ENCODE results near the gene SPATA21.
A peak's percentile ranks its signal among the peaks of the same experiment; 100 is the strongest.
"Not testable (repeated sequence)": the region's sequence is repeated elsewhere in the genome, so short reads cannot be mapped to it uniquely, and the experiment has no call there.

The SPATA21 gene

DNA sequence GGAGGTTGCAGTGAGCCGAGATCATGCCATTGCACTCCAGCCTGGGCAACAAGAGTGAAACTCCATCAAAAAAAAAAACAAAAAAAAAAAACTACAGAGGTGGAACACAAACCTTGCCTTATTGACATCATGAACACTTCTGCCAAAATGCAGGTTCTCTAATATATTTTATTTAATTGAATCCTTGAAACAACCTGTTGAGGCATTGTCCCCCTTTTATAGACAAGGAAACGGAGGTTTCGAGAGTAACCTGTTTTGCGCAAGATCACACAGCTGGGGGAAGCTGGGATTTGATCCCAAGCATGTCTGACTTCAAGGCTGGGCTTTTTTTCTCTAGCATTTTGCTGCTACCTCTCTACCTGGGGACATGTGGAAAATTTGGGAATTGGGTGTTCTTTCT lies 67.4 kb downstream of the SPATA21 start:
- TF ChIP-seq GATA1 (IDR thresholded peaks at IDR 0.05; ENCODE audit: low read depth, low read length) (no peak), POLR2A (IDR thresholded peaks at IDR 0.05; ENCODE audit: low read length) (no peak)
- no peak for DNase-seq

DNA sequence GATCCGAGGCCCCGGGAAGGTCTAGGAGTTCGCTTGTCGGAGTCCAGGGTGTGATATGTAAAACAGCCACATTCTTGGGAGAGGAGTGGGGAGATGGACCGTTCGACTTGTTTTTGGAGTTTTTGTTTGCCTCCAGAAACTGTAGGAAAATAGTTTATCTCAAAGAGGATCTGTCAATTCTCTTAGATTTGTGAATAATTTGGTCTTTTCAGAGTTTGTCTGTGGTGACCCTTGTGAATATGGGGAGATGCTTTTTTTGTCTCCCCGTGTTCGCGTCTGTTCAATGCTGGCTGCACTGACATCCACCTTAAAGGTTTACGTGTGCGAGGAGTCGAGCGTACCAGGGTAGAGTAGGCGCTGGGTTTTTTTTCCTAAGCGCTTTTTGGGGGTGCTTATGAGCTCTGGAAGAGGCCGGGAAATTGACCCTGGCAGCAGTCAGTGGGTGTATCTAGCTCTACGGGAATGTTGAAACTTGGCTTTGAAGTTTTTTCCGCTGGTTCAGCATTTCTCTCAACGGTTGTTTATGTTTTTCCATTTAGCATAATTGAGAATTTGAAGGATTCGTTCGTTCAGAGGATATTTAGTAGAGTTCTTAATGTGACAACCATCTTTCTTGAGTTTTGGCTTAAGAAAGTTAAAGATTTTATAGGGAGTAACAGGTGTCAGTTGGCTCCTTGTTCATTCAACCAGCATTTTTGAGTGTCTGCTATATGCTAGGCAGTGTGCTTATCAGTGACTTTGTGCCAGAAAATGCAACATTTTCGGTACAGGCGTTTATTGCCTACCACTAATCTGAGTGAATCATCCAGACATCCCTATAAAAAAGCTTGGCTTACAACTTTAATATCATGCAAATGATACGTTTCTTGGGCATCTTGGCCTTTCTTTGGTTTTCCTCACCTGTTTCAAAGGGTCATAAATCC lies 69.0 kb downstream of the SPATA21 start:
- no peak for TF ChIP-seq GATA1 (IDR thresholded peaks at IDR 0.05; ENCODE audit: low read depth, low read length)
- no peak for TF ChIP-seq POLR2A (IDR thresholded peaks at IDR 0.05; ENCODE audit: low read length)
- peak; percentile 50 to 66 for DNase-seq

DNA sequence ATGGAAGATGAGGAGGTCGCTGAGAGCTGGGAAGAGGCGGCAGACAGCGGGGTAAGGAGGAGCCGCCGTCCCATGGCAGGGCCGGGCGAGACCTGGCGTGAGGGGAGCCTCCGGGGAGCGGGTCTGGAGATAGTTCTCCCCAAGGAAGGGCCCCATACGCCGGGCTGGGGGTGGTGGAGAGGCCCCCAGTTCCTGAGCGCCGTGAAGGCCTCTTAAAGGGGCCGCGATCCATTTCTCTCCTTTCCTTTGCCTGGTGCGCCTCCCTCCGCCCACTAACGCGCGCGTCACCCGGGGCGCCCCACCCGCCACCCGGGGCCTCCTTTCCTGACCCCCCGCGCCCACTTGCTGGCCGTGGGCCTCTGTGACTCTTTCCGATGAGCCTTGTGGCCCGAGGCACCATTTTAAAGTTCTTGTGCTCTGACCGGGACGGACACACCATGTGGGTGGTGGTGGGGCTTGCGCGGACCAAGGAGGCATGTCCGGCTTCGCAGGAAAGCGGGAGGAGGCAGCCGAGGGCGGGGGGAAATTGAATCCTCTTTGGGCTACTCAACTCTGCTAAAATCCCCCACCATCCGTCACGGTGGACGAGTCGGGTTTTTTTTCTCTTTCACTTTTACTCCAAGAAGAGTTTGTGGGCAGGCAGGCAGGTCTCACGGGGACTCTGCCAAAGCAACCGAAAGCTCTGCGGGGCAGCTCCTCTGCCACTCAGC lies 69.8 kb downstream of the SPATA21 start:
- peak; percentile 91 to 94 for DNase-seq
- TF ChIP-seq POLR2A (IDR thresholded peaks at IDR 0.05; ENCODE audit: low read length) (peak; percentile 80), GATA1 (IDR thresholded peaks at IDR 0.05; ENCODE audit: low read depth, low read length) (no peak)

DNA sequence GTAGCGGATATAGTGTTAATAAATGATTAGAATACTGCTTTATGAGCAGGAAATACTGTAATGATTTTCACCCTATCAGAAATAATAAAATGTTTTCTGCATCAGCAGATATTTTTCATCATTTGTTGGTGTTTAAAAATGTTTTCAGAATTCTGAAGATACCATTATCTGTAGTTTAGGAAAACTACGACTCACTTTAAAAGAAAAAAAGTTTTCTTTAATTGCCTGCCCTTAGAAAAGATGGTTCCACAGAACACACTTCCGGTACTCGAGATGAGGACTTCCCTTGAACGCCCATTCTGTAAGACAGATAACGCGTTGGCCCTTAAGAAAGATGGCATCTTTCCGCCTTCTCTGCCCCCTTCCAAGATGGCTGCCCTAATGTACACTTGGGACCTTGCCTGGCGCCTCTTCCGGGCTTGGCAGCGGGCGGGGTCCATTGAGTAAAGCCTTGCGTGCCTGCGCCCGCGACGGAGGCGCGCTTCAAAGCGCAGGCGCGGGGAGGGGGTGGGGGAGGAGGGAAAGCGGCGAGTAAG lies 70.4 kb downstream of the SPATA21 start, which contains the start of gene SZRD1:
TSS of gene SZRD1 (plus strand) at position 521 of the 536 bp plus-strand sequence. CDS start 16 bp downstream, outside the sequence.
- DNase-seq: peak; percentile 99 to 100
- no peak for TF ChIP-seq GATA1 (IDR thresholded peaks at IDR 0.05; ENCODE audit: low read depth, low read length)
- TF ChIP-seq POLR2A (IDR thresholded peaks at IDR 0.05; ENCODE audit: low read length): no peak

DNA sequence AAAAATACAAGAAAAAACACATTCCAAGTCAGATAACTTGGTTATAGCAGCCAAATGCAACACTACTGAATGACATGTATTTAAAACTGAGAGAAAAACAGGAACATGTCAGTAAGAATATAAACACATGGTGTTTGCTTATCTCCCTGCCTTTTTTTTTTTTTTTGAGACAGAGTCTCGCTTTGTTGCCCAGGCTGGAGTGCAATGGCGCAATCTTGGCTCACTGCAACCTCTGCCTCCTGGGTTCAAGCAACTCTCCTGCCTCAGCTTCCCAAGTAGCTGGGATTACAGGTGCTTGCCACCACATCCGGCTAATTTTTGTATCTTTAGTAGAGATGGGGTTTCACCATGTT lies 72.1 kb downstream of the SPATA21 start:
- not testable (repeated sequence) for DNase-seq

DNA sequence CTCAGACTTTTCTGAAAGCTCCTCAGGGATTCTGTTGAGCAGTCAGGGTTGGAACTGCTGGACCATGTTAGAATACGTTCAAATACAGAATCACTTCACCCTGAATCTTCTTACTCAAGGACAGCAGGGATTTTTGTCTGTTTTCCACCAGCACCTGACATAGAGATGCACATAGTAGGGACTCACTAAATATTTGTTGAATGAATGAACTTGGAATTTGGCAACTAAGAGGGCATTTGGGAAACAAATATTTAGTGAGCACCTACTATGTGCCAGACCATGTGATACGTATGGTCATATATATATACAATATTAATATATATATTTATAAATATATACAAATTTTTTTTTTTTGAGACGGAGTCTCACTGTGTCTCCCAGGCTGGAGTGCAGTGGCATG lies 80.4 kb downstream of the SPATA21 start:
- no peak for TF ChIP-seq GATA1 (IDR thresholded peaks at IDR 0.05; ENCODE audit: low read depth, low read length)
- no peak for TF ChIP-seq POLR2A (IDR thresholded peaks at IDR 0.05; ENCODE audit: low read length)

DNA sequence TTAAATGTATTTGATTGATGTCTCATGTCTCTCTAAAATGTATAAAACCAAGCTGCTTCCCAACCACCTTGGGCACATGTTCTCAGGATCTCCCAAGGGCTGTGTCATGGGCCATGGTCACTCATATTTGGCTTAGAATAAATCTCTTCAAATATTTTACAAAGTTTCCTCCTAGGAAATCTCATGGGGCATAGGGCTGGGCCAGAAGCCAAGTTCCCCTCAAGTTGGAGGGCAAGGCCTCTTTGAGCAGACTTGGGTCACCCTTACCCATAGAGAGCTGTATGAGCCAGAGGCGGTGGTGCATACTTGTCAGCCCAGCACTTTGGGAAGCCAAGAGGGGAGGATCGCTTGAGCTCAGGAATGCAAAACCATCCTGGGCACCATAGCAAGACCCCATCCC lies 82.6 kb downstream of the SPATA21 start:
- DNase-seq: no peak
- TF ChIP-seq POLR2A (IDR thresholded peaks at IDR 0.05; ENCODE audit: low read length): no peak

More for the DNA sequence above, 80.4 kb downstream of the SPATA21 start:
- no peak for DNase-seq

DNA sequence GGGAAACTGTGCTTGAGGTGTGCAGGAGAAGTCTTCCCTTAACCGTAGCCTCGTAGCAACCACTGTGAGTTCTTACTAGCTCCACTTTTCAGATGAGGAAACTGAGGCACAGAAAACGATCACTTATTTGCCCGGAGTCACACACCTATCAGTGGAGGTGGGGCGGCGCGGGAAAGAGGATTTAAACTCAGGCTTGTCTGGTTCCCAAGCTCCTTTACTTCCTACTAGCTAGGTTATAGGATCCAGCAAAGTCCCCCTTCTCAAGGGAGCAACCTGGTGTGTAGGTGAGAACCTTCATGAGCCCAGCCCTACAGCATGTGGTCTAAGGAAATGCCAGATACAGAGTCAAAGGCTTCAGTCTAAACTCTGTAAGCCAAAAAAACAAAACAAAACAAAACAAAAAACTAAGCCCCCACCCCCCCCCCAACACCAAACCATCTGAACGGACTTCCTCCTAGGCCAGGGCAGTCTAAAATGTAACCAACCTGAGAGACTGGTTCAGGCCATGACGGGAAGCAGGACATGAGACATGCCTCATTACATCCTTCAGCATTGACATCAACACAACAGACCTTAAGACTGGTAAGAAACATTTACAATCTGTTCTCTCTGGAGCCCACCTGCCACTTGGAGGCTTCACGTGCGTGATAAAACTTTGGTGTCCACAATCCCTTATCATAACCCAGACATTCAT lies 84.2 kb downstream of the SPATA21 start:
- peak; percentile 45 to 70 for DNase-seq
- TF ChIP-seq GATA1 (IDR thresholded peaks at IDR 0.05; ENCODE audit: low read depth, low read length): no peak
- no peak for TF ChIP-seq POLR2A (IDR thresholded peaks at IDR 0.05; ENCODE audit: low read length)

DNA sequence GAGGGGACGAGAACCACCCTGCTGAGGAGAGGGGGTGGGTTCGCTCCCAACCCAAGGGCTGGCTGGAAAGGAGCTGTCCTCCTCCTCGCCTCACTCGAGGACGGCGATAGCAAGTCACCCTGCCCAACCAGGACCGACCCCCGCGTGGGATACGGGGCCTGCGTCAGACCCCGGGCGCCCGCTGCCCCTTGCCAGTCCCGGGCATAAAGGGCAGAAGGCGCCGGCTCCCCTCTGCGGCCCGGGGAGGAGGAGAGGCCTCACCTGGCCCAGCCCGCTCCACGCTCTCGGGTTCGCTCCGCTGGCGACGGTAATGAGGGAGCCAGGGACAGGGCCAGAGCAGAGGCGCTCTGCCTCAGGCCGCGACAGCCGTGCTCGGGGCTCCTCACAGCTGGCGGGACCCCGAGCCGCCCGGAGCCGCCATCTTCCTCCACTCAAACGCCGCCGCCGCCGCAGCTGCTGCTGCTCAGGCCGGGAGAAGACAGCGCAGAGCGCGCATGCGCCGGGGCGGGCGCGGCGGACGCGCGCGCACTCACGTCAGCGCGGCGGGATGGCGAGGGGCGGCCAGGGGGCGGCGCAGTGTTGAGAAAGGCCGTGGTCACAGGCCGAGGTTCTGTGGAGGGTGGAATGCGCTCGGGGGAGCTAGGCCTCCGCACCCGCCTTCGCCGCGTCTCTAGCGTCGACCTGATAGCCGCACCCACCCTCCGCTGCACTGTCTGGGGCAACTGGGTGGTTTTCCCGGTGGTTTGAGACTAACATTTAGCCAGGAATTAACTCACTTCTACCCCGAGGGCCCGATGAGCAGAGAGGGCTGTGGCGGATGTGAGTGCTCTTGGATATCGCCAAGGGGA lies 85.0 kb downstream of the SPATA21 start, which contains the start of gene FBXO42:
TSS of gene FBXO42 (minus strand) at position 487 of the 848 bp plus-strand sequence. CDS start 37,062 bp downstream, outside the sequence.
- DNase-seq: peak; percentile 95 to 97
- TF ChIP-seq POLR2A (IDR thresholded peaks at IDR 0.05; ENCODE audit: low read length): peak; percentile 93
- TF ChIP-seq GATA1 (IDR thresholded peaks at IDR 0.05; ENCODE audit: low read depth, low read length): no peak

DNA sequence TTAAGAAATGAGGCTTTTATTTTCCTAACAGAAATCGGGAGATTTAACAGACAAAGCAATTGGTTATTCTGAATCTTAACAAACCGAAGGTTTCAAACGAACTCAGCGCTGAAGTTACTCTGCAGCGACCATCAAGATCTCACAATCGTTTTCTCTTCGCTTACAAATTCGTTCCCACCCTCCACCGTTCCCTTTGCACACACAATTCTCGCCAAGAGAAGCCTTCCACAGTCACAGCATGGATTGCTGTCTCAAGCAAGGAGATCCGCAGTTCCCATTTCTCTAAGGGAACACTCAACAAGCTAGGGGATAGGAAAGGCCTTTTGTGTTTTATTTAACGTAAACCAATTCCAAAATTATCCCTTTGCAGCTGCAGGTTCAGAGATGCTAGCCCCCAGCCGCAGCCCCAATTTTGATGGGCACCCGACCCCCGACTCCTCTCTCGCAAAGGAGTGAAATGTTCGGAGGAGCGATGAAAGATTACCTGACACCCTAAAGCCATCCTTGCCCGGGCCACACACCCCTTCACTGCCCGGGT lies 85.7 kb downstream of the SPATA21 start:
- DNase-seq: peak; percentile 59 to 82
- TF ChIP-seq GATA1 (IDR thresholded peaks at IDR 0.05; ENCODE audit: low read depth, low read length) (no peak), POLR2A (IDR thresholded peaks at IDR 0.05; ENCODE audit: low read length) (no peak)

DNA sequence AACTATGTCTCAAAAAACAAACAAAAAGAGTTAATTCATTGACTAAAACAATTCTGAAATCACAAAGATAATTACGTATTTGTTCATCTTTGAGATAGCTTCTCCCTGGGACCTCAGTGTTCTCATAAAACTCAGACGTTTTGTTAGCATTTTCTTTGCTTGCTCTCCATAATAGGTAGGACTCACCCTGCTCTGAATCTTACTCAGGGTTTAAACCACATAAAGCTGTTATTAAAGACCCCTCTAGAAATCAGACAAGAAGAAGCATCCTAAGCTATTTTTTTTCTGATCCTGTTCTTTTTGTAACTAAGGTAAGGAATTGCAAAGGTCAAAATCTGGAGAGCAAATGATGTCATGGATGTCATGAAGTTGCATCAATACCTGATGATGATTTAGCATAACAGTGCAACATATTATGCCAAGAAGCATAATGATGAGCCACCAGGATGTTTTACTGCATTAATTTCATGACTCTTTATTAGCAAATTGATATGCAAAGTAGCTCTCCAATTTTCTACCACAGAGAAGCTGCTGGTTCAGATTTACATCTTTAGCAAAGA lies 87.3 kb downstream of the SPATA21 start:
- DNase-seq: peak; percentile 54 to 86
- TF ChIP-seq GATA1 (IDR thresholded peaks at IDR 0.05; ENCODE audit: low read depth, low read length) (no peak), POLR2A (IDR thresholded peaks at IDR 0.05; ENCODE audit: low read length) (no peak)
